GM12878 (cell line): ENCODE measurements around the gene OR13J1. TPM values are rescaled to one million over a fixed set of nuclear protein-coding genes. Genes with fewer than 3 reads are reported as not detected.

Experiments used
- ATAC-seq: fragments of 200-7000 bp; cut with Tn5 transposase; 3 replicates; pipeline ENCODE4 v1.9.1; 2020; ENCODE audit warnings: mild to moderate bottlenecking, moderate library complexity
- Bru-seq: library from RNA; stranded (reverse); fragments of 400-500 nt; gene quantifications from one replicate; lab custom pipeline; 2021; lab: Mats Ljungman, UMichigan
- BruChase-seq, 2 experiments: library from RNA; stranded (reverse); fragments of 400-500 nt; gene quantifications; one replicate each; lab custom pipeline; 2021; lab: Mats Ljungman, UMichigan
- BruUV-seq: library from RNA; stranded (reverse); fragments of 400-500 nt; replicated peaks from 2 replicates; lab custom pipeline; 2021; lab: Mats Ljungman, UMichigan
- CTCF ChIA-PET: fragments of 300-600 bp; sonication (Branson Sonifier 250); formaldehyde crosslinking; extraction: SDS; loops from one replicate; lab custom pipeline; 2021; ENCODE audit warnings: inconsistent platforms; lab: Yijun Ruan, JAX
- POLR2A ChIA-PET: fragments of 350-600 bp; formaldehyde crosslinking; extraction: SDS; loops from one replicate; lab custom pipeline; 2021; ENCODE audit warnings: inconsistent platforms; lab: Charles Lee
- RAD21 ChIA-PET: fragments of 300-600 bp; sonication (Branson Sonifier 250); formaldehyde crosslinking; loops from one replicate; lab custom pipeline; 2023; ENCODE audit warnings: antibody characterized with exemption; ENCODE audit not compliant: unreplicated experiment; lab: Charles Lee
- SMC1A ChIA-PET: fragments of 300-600 bp; sonication (Branson Sonifier 250); formaldehyde crosslinking; loops from one replicate; lab custom pipeline; 2023; ENCODE audit not compliant: unreplicated experiment, uncharacterized antibody; lab: Charles Lee
- DNase-seq: peaks from one replicate; pipeline ENCODE4 v3.0.0-alpha.2; 2011; ENCODE audit warnings: low read depth, low spot score
- FAIRE-seq: peaks from 3 replicates; lab custom pipeline; 2011; peaks lifted over from hg19 to GRCh38; lab: Jason Lieb, UNC
- H2AFZ ChIP-seq: 2 replicates; pipeline ENCODE4 v1.6.0; 2011; ENCODE audit warnings: low read depth, low read length, control low read depth; ENCODE audit not compliant: control insufficient read depth
- H3K27ac ChIP-seq: 2 replicates; pipeline ENCODE4 v1.5.1; 2011; ENCODE audit warnings: control low read depth; ENCODE audit not compliant: control insufficient read depth, insufficient read depth
- H3K27me3 ChIP-seq, 2 experiments: replicated peaks in 1 of 2; 2 replicates each; pipeline versions ENCODE4 v1.6.0 to v1.6.1; 2011; ENCODE audit warnings: low read length in 1 of 2; ENCODE audit not compliant: control insufficient read depth in 2 of 2, insufficient read depth in 2 of 2
- H3K36me3 ChIP-seq, 2 experiments: 2 replicates each; pipeline ENCODE4 v1.5.1; 2011; ENCODE audit warnings: low read length in 1 of 2; ENCODE audit not compliant: control insufficient read depth in 2 of 2, insufficient read depth in 2 of 2
- H3K4me1 ChIP-seq: 2 replicates; pipeline ENCODE4 v1.6.1; 2011; ENCODE audit warnings: mild to moderate bottlenecking, low read length, moderate library complexity, mixed read lengths; ENCODE audit not compliant: control insufficient read depth, insufficient read depth
- H3K4me2 ChIP-seq: 2 replicates; pipeline ENCODE4 v1.6.0; 2011; ENCODE audit warnings: control low read depth; ENCODE audit not compliant: control insufficient read depth, insufficient read depth
- H3K4me3 ChIP-seq: fragments of 200-600 bp; sonication (generic); 2 replicates; pipeline ENCODE4 v1.5.1; 2016
- H3K79me2 ChIP-seq: 2 replicates; pipeline ENCODE4 v1.6.0; 2011; ENCODE audit warnings: low read length; ENCODE audit not compliant: control insufficient read depth, insufficient read depth
- H3K9ac ChIP-seq: 2 replicates; pipeline ENCODE4 v1.8.0; 2011; ENCODE audit warnings: low read length, control low read depth, mixed read lengths; ENCODE audit not compliant: control insufficient read depth, insufficient read depth
- H3K9me3 ChIP-seq: replicated peaks from 3 replicates; pipeline ENCODE4 v1.5.1; 2011; ENCODE audit warnings: mild to moderate bottlenecking, low read length; ENCODE audit not compliant: control insufficient read depth, insufficient read depth
- H4K20me1 ChIP-seq: 2 replicates; pipeline ENCODE4 v1.6.0; 2011; ENCODE audit not compliant: control insufficient read depth, insufficient read depth
- ATF3 ChIP-seq: IDR thresholded peaks from 2 replicates; pipeline ENCODE4 v1.6.1; 2011; ENCODE audit warnings: low read depth, mild to moderate bottlenecking, low read length, moderate library complexity, borderline replicate concordance; ENCODE audit errors: extremely low read depth
- BACH1 ChIP-seq: fragments of 450-650 bp; IDR thresholded peaks from 2 replicates; pipeline ENCODE4 v1.6.1; 2017; ENCODE audit warnings: mild to moderate bottlenecking, borderline replicate concordance
- BHLHE40 ChIP-seq, 2 experiments: fragments of 450-650 bp in 1 of 2; IDR thresholded peaks; 2 replicates each; pipeline ENCODE4 v1.6.1; 2011 to 2017; ENCODE audit warnings: low read depth in 2 of 2, borderline replicate concordance in 1 of 2, improper control_type of control experiment in 1 of 2, low read length in 1 of 2, mild to moderate bottlenecking in 1 of 2
- CHD2 ChIP-seq: IDR thresholded peaks from 2 replicates; pipeline ENCODE4 v1.6.1; 2011; ENCODE audit warnings: low read depth, low read length, improper control_type of control experiment, borderline replicate concordance
- FOS ChIP-seq: IDR thresholded peaks from 3 replicates; pipeline ENCODE4 v1.6.1; 2011; ENCODE audit warnings: borderline replicate concordance; ENCODE audit not compliant: insufficient read length; ENCODE audit errors: extremely low read depth
- GATAD2B ChIP-seq: fragments of 450-650 bp; conservative IDR thresholded peaks from 2 replicates; pipeline ENCODE4 v1.6.1; 2017; ENCODE audit warnings: low read depth, mild to moderate bottlenecking, moderate library complexity
- HDAC2 ChIP-seq: fragments of 200-600 bp; sonication (generic); IDR thresholded peaks from 2 replicates; pipeline ENCODE4 v1.6.1; 2017
- IRF3 ChIP-seq: fragments of 450-650 bp; IDR thresholded peaks from 2 replicates; pipeline ENCODE4 v1.6.1; 2014; ENCODE audit warnings: mild to moderate bottlenecking
- KLF5 ChIP-seq: fragments of 450-650 bp; IDR thresholded peaks from 2 replicates; pipeline ENCODE4 v1.6.1; 2014; ENCODE audit warnings: mild to moderate bottlenecking; ENCODE audit not compliant: partially characterized antibody
- MEF2B ChIP-seq: fragments of 450-650 bp; IDR thresholded peaks from 2 replicates; pipeline ENCODE4 v1.6.1; 2018; ENCODE audit warnings: mild to moderate bottlenecking, moderate library complexity; ENCODE audit not compliant: partially characterized antibody, poor library complexity, severe bottlenecking
- NRF1 ChIP-seq: conservative IDR thresholded peaks from 2 replicates; pipeline ENCODE4 v1.6.1; 2011; ENCODE audit warnings: mild to moderate bottlenecking, low read depth, low read length, improper control_type of control experiment
- POLR2AphosphoS2 ChIP-seq: IDR thresholded peaks from 2 replicates; pipeline ENCODE4 v1.6.1; 2011; ENCODE audit warnings: low read depth, mild to moderate bottlenecking, low read length, improper control_type of control experiment, moderate library complexity
- RUNX3 ChIP-seq: IDR thresholded peaks from 2 replicates; pipeline ENCODE4 v1.6.1; 2012; ENCODE audit warnings: low read length, inconsistent platforms
- SIN3A ChIP-seq: IDR thresholded peaks from 2 replicates; pipeline ENCODE4 v1.6.1; 2012; ENCODE audit warnings: low read depth, low read length, improper control_type of control experiment
- TARDBP ChIP-seq: IDR thresholded peaks from 2 replicates; pipeline ENCODE4 v1.6.1; 2016; ENCODE audit warnings: borderline replicate concordance
- WRNIP1 ChIP-seq: IDR thresholded peaks from 2 replicates; pipeline ENCODE4 v1.6.1; 2011; ENCODE audit warnings: low read depth, low read length, improper control_type of control experiment, borderline replicate concordance
- ZNF622 ChIP-seq: fragments of 450-650 bp; IDR thresholded peaks from 2 replicates; pipeline ENCODE4 v1.6.1; 2017; ENCODE audit warnings: mild to moderate bottlenecking, inconsistent platforms
- WGBS: methylation state at CpG from one replicate; pipeline ENCODE4 v1.1.6; 2016; ENCODE audit warnings: low lambda C conversion rate; ENCODE audit not compliant: insufficient replicate concordance, insufficient coverage; ENCODE audit errors: missing lambda C conversion rate; 5-methylcytosine and 5-hydroxymethylcytosine counted together
- in situ Hi-C: fragments of 300-500 bp; cut with MboI; formaldehyde crosslinking; loops from 9 replicates; pipeline ENCODE4 v1.14.3; 2018; ENCODE audit warnings: mixed read lengths
- intact Hi-C: fragments of 100-400 bp; cut with micrococcal nuclease; formaldehyde crosslinking; loops from one replicate; pipeline ENCODE4 v1.14.2; 2022; ENCODE audit not compliant: unreplicated experiment
- long read RNA-seq, 2 experiments: library from polyadenylated mRNA; unstranded; transcript quantifications; one replicate each; pipeline ENCODE4 v2.0.0, GENCODE V29; 2019 to 2020
- polyA minus RNA-seq, 3 experiments: library from RNA; depleted of rRNA, polyadenylated mRNA; stranded (reverse); fragments of >200 nt; gene quantifications; 2 replicates each; pipeline ENCODE4 v1.2.3, GENCODE V29; 2011
- polyA plus RNA-seq, 11 experiments: library from polyadenylated mRNA; depleted of rRNA in 4 of 11; unstranded in 6 of 11; stranded (reverse) in 5 of 11; fragments of >200 nt; fragmentation: Nextera tagmentation in 4 of 11; fragmentation: Illumina TruSeq in 1 of 11; extraction: Ambion mirVana in 4 of 11; extraction: Trizol in 1 of 11; gene quantifications; 1 replicate in 1 of 11; 2 replicates in 10 of 11; pipeline versions ENCODE4 v1.2.1 to v1.2.3, GENCODE V29; 2011 to 2016; ENCODE audit warnings: inconsistent platforms in 2 of 11, missing spikeins in 2 of 11, low read depth in 1 of 11
- total RNA-seq, 4 experiments: library from RNA; depleted of rRNA in 3 of 4; stranded (reverse); fragments of >200 nt in 3 of 4; fragmentation: Illumina TruSeq in 1 of 4; extraction: Trizol in 1 of 4; gene quantifications; 2 replicates each; pipeline versions ENCODE4 v1.2.1 to v1.2.3, GENCODE V29; 2013 to 2021

OR13J1 gene
- total RNA-seq (2013; cell fraction: nucleolus; rRNA removed) = not detected in 2 replicates
- not detected in 2 replicates for total RNA-seq (2014; rRNA removed)
- not detected in 2 replicates for total RNA-seq (2014; rRNA removed; fragmentation: Illumina TruSeq; extraction: Trizol)
- total RNA-seq (2021) = not detected in 2 replicates
- not detected for polyA plus RNA-seq (2011; ENCODE audit: low read depth)
- polyA plus RNA-seq (2011; rRNA removed) = not detected in 2 replicates
- not detected in 2 replicates for polyA plus RNA-seq (2011; cell fraction: cytosol; rRNA removed)
- not detected in 2 replicates for polyA plus RNA-seq (2011; cell fraction: nucleus; rRNA removed)
- not detected in 2 replicates for polyA plus RNA-seq (2012)
- not detected in 2 replicates for polyA plus RNA-seq (2014; fragmentation: Illumina TruSeq; extraction: Trizol)
- not detected for polyA plus RNA-seq (2014; fragmentation: Nextera tagmentation; extraction: Ambion mirVana)
- polyA plus RNA-seq (2014; rRNA removed) = not detected in 2 replicates
- not detected for polyA plus RNA-seq (2016; fragmentation: Nextera tagmentation; extraction: Ambion mirVana)
- polyA minus RNA-seq (2011; rRNA and poly(A)+ RNA removed) = not detected in 2 replicates
- polyA minus RNA-seq (2011; cell fraction: cytosol; rRNA and poly(A)+ RNA removed) = not detected in 2 replicates
- polyA minus RNA-seq (2011; cell fraction: nucleus; rRNA and poly(A)+ RNA removed) = not detected in 2 replicates
- not detected for Bru-seq, nascent RNA
- not detected for BruChase-seq, experiment 1, labeled RNA remaining after a 6-hour chase
- BruChase-seq, experiment 2, labeled RNA remaining after a 2-hour chase = not detected
- long read RNA-seq, experiment 1 = 0 reads
- long read RNA-seq, experiment 2 = 0 reads

- FAIRE-seq (no peak), DNase-seq (no peak), ATAC-seq (no peak)
- ChIA-PET RAD21 (no interaction called here), POLR2A (no interaction called here), CTCF (interaction anchor here (1.1 to 2.7 kb wide), 2 partner anchors 11 to 33 kb away, joined by 4 to 19 read pairs; no protein-coding TSS in a partner anchor), SMC1A (interaction anchor here (0.8 kb wide), 1 partner anchor 12 kb away, joined by 3 read pairs; no protein-coding TSS in a partner anchor)
- Histone ChIP-seq H2AFZ (no peak within 1 kb of the TSS), H3K4me2 (no peak within 1 kb of the TSS), H3K9me3 (no peaks in the 10 kb centered on the region), H3K9ac (no peak within 1 kb of the TSS), H3K79me2 (no peaks in the 10 kb centered on the region), H4K20me1 (no peaks in the 10 kb centered on the region), H3K27me3 (no peaks in the 10 kb centered on the region), H3K36me3 (no peaks in the 10 kb centered on the region), H3K27ac (no peak within 1 kb of the TSS), H3K4me3 (no peak within 1 kb of the TSS), H3K4me1 (no peaks in the 10 kb centered on the region)
- intact Hi-C loops (no loop called here), in situ Hi-C loops (no loop called here)
- 70% methylated on average over 8 of the region's 8 CpGs for WGBS
- no peak for TF ChIP-seq BACH1
- TF ChIP-seq BHLHE40 (IDR thresholded peaks at IDR 0.05; ENCODE audit: borderline replicate concordance in 1 of 2, low read depth in 2 of 2, low read length in 1 of 2) = no peak
- TF ChIP-seq WRNIP1 = no peak
- no peak for TF ChIP-seq GATAD2B
- no peak for TF ChIP-seq ATF3
- no peak for TF ChIP-seq ZNF622
- no peak for TF ChIP-seq FOS
- no peak for TF ChIP-seq POLR2AphosphoS2
- no peak for TF ChIP-seq IRF3
- TF ChIP-seq HDAC2 = no peak
- TF ChIP-seq TARDBP = no peak
- TF ChIP-seq CHD2 = no peak
- TF ChIP-seq RUNX3 = no peak
- TF ChIP-seq MEF2B = no peak
- no peak for TF ChIP-seq NRF1
- TF ChIP-seq KLF5 = no peak
- TF ChIP-seq SIN3A = no peak
- BruUV-seq = no TSS peak
Measured at GRCh38 chr9:35870351-35870923, at the start of gene OR13J1. Gene OR13J1 (minus strand): TSS chr9:35870401. CDS start chr9:35870401, 0 bp downstream.
